H9 (cell line): ENCODE data around the gene BAG5. TPM values are rescaled to one million over a fixed set of nuclear protein-coding genes. Genes with fewer than 3 reads are reported as not detected.

ENCODE experiments used
- DNase-seq: peaks from one replicate; pipeline ENCODE4 v3.0.0-alpha.2; 2017
- H2AFZ ChIP-seq: one replicate; pipeline ENCODE4 v1.6.1; 2013; ENCODE audit warnings: mild to moderate bottlenecking, low read length, control low read depth, moderate library complexity
- H2AK5ac ChIP-seq: 2 replicates; pipeline ENCODE4 v1.6.1; 2013; ENCODE audit warnings: low read length, control low read depth, mixed read lengths; ENCODE audit not compliant: insufficient read length
- H2BK120ac ChIP-seq: one replicate; pipeline ENCODE4 v1.6.1; 2013; ENCODE audit warnings: low read depth, mild to moderate bottlenecking, low read length, control low read depth, inconsistent platforms; ENCODE audit not compliant: poor library complexity, severe bottlenecking
- H2BK12ac ChIP-seq: 2 replicates; pipeline ENCODE4 v1.6.1; 2013; ENCODE audit warnings: low read length, control low read depth, mixed read lengths, low read depth; ENCODE audit not compliant: insufficient read length
- H2BK15ac ChIP-seq: 2 replicates; pipeline ENCODE4 v1.6.1; 2013; ENCODE audit warnings: low read depth, low read length, control low read depth
- H2BK20ac ChIP-seq: one replicate; pipeline ENCODE4 v1.6.1; 2013; ENCODE audit warnings: low read depth, mild to moderate bottlenecking, low read length, control low read depth, inconsistent platforms; ENCODE audit not compliant: poor library complexity, severe bottlenecking
- H2BK5ac ChIP-seq: 2 replicates; pipeline ENCODE4 v1.6.1; 2013; ENCODE audit warnings: low read length, control low read depth, mixed read lengths; ENCODE audit not compliant: insufficient read length
- H3K14ac ChIP-seq: 2 replicates; pipeline ENCODE4 v1.6.1; 2013; ENCODE audit warnings: low read length, control low read depth; ENCODE audit not compliant: insufficient read depth
- H3K18ac ChIP-seq: 2 replicates; pipeline ENCODE4 v1.6.1; 2013; ENCODE audit warnings: low read depth, mild to moderate bottlenecking, mixed read lengths, low read length, control low read depth; ENCODE audit not compliant: insufficient read length
- H3K23ac ChIP-seq: 2 replicates; pipeline ENCODE4 v1.6.1; 2013; ENCODE audit warnings: low read length, control low read depth, mixed read lengths, low read depth; ENCODE audit not compliant: insufficient read length
- H3K23me2 ChIP-seq: 2 replicates; pipeline ENCODE4 v1.6.1; 2013; ENCODE audit warnings: low read depth, mild to moderate bottlenecking, mixed read lengths, low read length, control low read depth; ENCODE audit not compliant: insufficient read length, poor library complexity, severe bottlenecking
- H3K27ac ChIP-seq: 2 replicates; pipeline ENCODE4 v1.5.1; 2013; ENCODE audit warnings: low read length, control low read depth, mixed read lengths, low read depth; ENCODE audit not compliant: insufficient read length
- H3K27me3 ChIP-seq: 2 replicates; pipeline ENCODE4 v1.6.1; 2013; ENCODE audit warnings: low read length, control low read depth, inconsistent platforms; ENCODE audit not compliant: insufficient read depth
- H3K4ac ChIP-seq: 2 replicates; pipeline ENCODE4 v1.6.1; 2013; ENCODE audit warnings: low read depth, mild to moderate bottlenecking, control low read depth, inconsistent platforms, low read length, moderate library complexity
- H3K4me1 ChIP-seq: 2 replicates; pipeline ENCODE4 v1.6.1; 2013; ENCODE audit warnings: low read length, control low read depth, inconsistent platforms; ENCODE audit not compliant: insufficient read depth
- H3K4me2 ChIP-seq: 2 replicates; pipeline ENCODE4 v1.6.1; 2013; ENCODE audit warnings: low read length, control low read depth, mixed read lengths; ENCODE audit not compliant: insufficient read length, insufficient read depth
- H3K56ac ChIP-seq: 2 replicates; pipeline ENCODE4 v1.6.1; 2013; ENCODE audit warnings: low read depth, mild to moderate bottlenecking, mixed read lengths, low read length, control low read depth; ENCODE audit not compliant: insufficient read length
- H3K79me1 ChIP-seq: 2 replicates; pipeline ENCODE4 v1.6.1; 2013; ENCODE audit warnings: low read depth, mild to moderate bottlenecking, moderate library complexity, low read length, control low read depth, inconsistent platforms; ENCODE audit not compliant: insufficient read depth, poor library complexity, severe bottlenecking
- H3K79me2 ChIP-seq: 2 replicates; pipeline ENCODE4 v1.6.1; 2013; ENCODE audit warnings: low read length, control low read depth, inconsistent platforms; ENCODE audit not compliant: insufficient read depth
- H3K9ac ChIP-seq: 2 replicates; pipeline ENCODE4 v1.6.1; 2013; ENCODE audit warnings: low read length, control low read depth, mixed read lengths; ENCODE audit not compliant: insufficient read length; ENCODE audit errors: extremely low read depth
- H3K9me3 ChIP-seq: one replicate; pipeline ENCODE4 v1.6.1; 2013; ENCODE audit warnings: low read depth, low read length, inconsistent platforms; ENCODE audit not compliant: control insufficient read depth
- H3T11ph ChIP-seq: one replicate; pipeline ENCODE4 v1.6.1; 2013; ENCODE audit warnings: mild to moderate bottlenecking, low read length, control low read depth, inconsistent platforms
- H4K20me1 ChIP-seq: one replicate; pipeline ENCODE4 v1.6.1; 2013; ENCODE audit not compliant: control insufficient read depth, insufficient read length, insufficient read depth
- H4K5ac ChIP-seq: 2 replicates; pipeline ENCODE4 v1.6.1; 2013; ENCODE audit warnings: low read depth, mild to moderate bottlenecking, mixed read lengths, low read length, control low read depth; ENCODE audit not compliant: insufficient read length
- H4K8ac ChIP-seq: replicated peaks from 2 replicates; pipeline ENCODE4 v1.6.1; 2013; ENCODE audit warnings: low read length, control low read depth, mixed read lengths, low read depth; ENCODE audit not compliant: insufficient read length
- H4K91ac ChIP-seq: 2 replicates; pipeline ENCODE4 v1.6.1; 2013; ENCODE audit warnings: low read depth, mild to moderate bottlenecking, moderate library complexity, mixed read lengths, low read length, control low read depth; ENCODE audit not compliant: insufficient read length
- H3K27ac Mint-ChIP-seq, 3 experiments: 2 replicates in 2 of 3; 3 replicates in 1 of 3; pipeline ENCODE4 v1.8.0; 2020 to 2021; ENCODE audit warnings: mixed read lengths in 3 of 3, mild to moderate bottlenecking in 1 of 3, moderate library complexity in 1 of 3
- H3K27me3 Mint-ChIP-seq: 2 replicates; pipeline ENCODE4 v1.8.0; 2021; ENCODE audit warnings: low read depth, mild to moderate bottlenecking, moderate library complexity, mixed read lengths
- H3K36me3 Mint-ChIP-seq, 3 experiments: 2 replicates in 2 of 3; 3 replicates in 1 of 3; pipeline ENCODE4 v1.8.0; 2020 to 2021; ENCODE audit warnings: low read depth in 3 of 3, mixed read lengths in 3 of 3; ENCODE audit not compliant: insufficient read depth in 1 of 3
- H3K4me1 Mint-ChIP-seq, 2 experiments: 2 replicates each; pipeline ENCODE4 v1.8.0; 2020; ENCODE audit warnings: mixed read lengths in 2 of 2
- H3K4me3 Mint-ChIP-seq, 2 experiments: 2 replicates in 1 of 2; 3 replicates in 1 of 2; pipeline ENCODE4 v1.8.0; 2020 to 2021; ENCODE audit warnings: mild to moderate bottlenecking in 2 of 2, mixed read lengths in 2 of 2, moderate library complexity in 1 of 2
- H3K9me3 Mint-ChIP-seq, 2 experiments: 2 replicates in 1 of 2; 3 replicates in 1 of 2; pipeline ENCODE4 v1.8.0; 2020; ENCODE audit warnings: mild to moderate bottlenecking in 2 of 2, mixed read lengths in 2 of 2, moderate library complexity in 1 of 2
- whole genome bisulfite sequencing: extraction: QIAGEN DNeasy Blood & Tissue Kit; methylation state at CpG from one replicate; pipeline ENCODE4 v1.1.7; 2013; ENCODE audit warnings: missing lambda C conversion rate, low lambda C conversion rate, mixed read lengths; ENCODE audit not compliant: insufficient read length; ENCODE audit errors: extremely low coverage; 5-methylcytosine and 5-hydroxymethylcytosine counted together
- total RNA-seq: library from RNA; stranded (reverse); gene quantifications from 2 replicates; pipeline ENCODE4 v1.2.1, GENCODE V29; 2021
- TF ChIP-seq, protein P1 (sequence below): fragments of 200-600 bp; sonication (generic); conservative IDR thresholded peaks from 3 replicates; pipeline ENCODE4 v1.8.0; 2021; ENCODE audit warnings: antibody characterized with exemption, mild to moderate bottlenecking

Gene BAG5
- total RNA-seq, 1 experiment from 2014 or later = 38.0 TPM

DNA sequence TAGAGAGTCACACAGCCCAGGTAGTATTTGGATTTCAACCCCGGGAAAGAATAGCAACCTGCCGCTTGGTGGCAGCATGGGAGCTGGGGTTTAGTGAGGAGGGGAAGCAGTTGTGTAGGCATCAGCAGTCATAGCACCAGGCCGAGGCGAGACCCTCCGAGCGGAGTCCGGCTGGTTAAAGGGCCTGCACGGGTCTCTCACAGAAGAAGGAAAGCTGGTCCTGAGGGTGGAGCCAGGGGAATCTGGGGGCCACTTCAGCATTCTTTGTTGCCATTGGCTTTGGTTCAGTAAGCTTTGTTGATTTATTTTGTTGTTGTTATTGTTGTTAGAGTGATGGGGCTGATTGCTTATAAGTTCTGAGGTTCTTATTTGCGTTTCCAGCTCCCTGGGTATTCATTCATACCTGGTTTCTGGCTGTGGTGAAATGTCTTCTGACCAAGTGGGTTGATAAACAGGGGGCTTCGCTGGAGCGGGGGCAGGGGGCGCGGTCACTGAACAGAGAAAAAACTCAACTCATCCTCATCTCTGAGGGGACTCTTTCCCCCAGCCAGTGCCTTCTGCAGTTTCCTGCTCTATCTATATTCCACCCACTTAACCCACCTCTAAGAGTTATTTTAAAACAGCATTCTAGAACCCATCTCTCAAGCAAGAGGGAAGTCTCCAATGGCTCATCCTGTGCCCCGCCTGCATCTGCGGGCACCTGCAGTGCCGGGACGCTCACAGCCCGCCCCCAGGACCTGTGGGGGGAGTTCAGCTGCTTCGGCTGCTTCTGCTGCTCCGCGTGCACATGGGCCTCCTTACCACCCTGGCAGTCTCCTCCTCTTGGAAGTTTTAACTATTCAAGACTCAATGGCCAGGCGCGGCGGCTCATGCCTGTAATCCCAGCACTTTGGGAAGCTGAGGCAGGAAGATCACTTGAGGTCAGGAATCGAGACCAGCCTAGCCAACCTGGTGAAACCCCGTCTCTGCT, 51.4 kb downstream of the BAG5 start:
- Histone ChIP-seq H2BK5ac (no peak overlapping the region), H2BK15ac (no peak overlapping the region), H3K79me2 (no peaks in the 10 kb centered on the region), H3K79me1 (no peaks in the 10 kb centered on the region), H2BK20ac (no peak overlapping the region), H2AK5ac (no peak overlapping the region), H3K4me1 (no peaks in the 10 kb centered on the region), H3K27ac (no peak overlapping the region), H3T11ph (no peak overlapping the region), H4K8ac (no peak overlapping the region), H3K18ac (no peak overlapping the region), H4K20me1 (no peaks in the 10 kb centered on the region), H3K23me2 (no peaks in the 10 kb centered on the region), H3K4ac (no peak overlapping the region), H2BK12ac (no peak overlapping the region), H3K4me2 (no peak overlapping the region), H3K9me3 (no peaks in the 10 kb centered on the region), H3K23ac (no peak overlapping the region), H3K56ac (no peak overlapping the region), H4K5ac (no peak overlapping the region), H3K27me3 (no peaks in the 10 kb centered on the region), H4K91ac (no peak overlapping the region), H2AFZ (no peak overlapping the region), H3K14ac (no peak overlapping the region), H2BK120ac (no peak overlapping the region), H3K9ac (no peak overlapping the region)
- no peaks in the 10 kb centered on the region for H3K27me3 Mint-ChIP-seq
- TF ChIP-seq, protein P1, sequence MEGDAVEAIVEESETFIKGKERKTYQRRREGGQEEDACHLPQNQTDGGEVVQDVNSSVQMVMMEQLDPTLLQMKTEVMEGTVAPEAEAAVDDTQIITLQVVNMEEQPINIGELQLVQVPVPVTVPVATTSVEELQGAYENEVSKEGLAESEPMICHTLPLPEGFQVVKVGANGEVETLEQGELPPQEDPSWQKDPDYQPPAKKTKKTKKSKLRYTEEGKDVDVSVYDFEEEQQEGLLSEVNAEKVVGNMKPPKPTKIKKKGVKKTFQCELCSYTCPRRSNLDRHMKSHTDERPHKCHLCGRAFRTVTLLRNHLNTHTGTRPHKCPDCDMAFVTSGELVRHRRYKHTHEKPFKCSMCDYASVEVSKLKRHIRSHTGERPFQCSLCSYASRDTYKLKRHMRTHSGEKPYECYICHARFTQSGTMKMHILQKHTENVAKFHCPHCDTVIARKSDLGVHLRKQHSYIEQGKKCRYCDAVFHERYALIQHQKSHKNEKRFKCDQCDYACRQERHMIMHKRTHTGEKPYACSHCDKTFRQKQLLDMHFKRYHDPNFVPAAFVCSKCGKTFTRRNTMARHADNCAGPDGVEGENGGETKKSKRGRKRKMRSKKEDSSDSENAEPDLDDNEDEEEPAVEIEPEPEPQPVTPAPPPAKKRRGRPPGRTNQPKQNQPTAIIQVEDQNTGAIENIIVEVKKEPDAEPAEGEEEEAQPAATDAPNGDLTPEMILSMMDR = peak; percentile 40; the same call in 2 of the 3 replicates
- H3K27ac Mint-ChIP-seq = peak overlapping the region in 1 of 3 experiments; percentile 58; a peak in 2 of 7 replicates
- peaks cover 4 to 36% (median 20%) of the 10 kb centered on the region in 3 experiments for H3K36me3 Mint-ChIP-seq
- no CpG with 5 or more reads among the region's 26 CpGs for WGBS
- no peaks in the 10 kb centered on the region for H3K9me3 Mint-ChIP-seq
- no peak for DNase-seq
- peaks cover 0 to 3% of the 10 kb centered on the region in 2 experiments; a peak in 1 of 4 replicates for H3K4me1 Mint-ChIP-seq
- H3K4me3 Mint-ChIP-seq = no peak overlapping the region
